Caco-2 (cell line): ENCODE measurements around the gene MAP7D1. TPM values are rescaled to one million over a fixed set of nuclear protein-coding genes. Genes with fewer than 3 reads are reported as not detected.

Experiments used
- BruUV-seq: library from RNA; stranded (reverse); fragments of 400-500 nt; replicated peaks from 2 replicates; lab custom pipeline; 2021; lab: Mats Ljungman, UMichigan
- CTCF ChIA-PET: fragments of 300-600 bp; sonication (Branson Sonifier 250); formaldehyde crosslinking; loops from one replicate; lab custom pipeline; 2022; ENCODE audit warnings: antibody characterized with exemption; lab: Charles Lee
- POLR2A ChIA-PET: fragments of 300-600 bp; sonication (Branson Sonifier 250); formaldehyde crosslinking; loops from one replicate; lab custom pipeline; 2022; ENCODE audit warnings: antibody characterized with exemption; lab: Charles Lee
- DNase-seq, 2 experiments: peaks; one replicate each; pipeline versions ENCODE4 v3.0.0 to v3.0.0-alpha.2; 2020 to 2022
- H3K27me3 ChIP-seq: replicated peaks from 2 replicates; pipeline ENCODE4 v1.6.0; 2011; ENCODE audit warnings: low read length; ENCODE audit not compliant: control insufficient read depth, insufficient read depth
- H3K36me3 ChIP-seq: 2 replicates; pipeline ENCODE4 v1.5.1; 2011; ENCODE audit warnings: low read length; ENCODE audit not compliant: control insufficient read depth, insufficient read depth
- H3K4me1 ChIP-seq: fragments of 250-450 bp; sonication (Bioruptor Pico); 2 replicates; pipeline ENCODE4 v1.5.1; 2020; ENCODE audit warnings: mild to moderate bottlenecking
- H3K4me3 ChIP-seq: 2 replicates; pipeline ENCODE4 v1.5.1; 2011; ENCODE audit warnings: low read depth, mild to moderate bottlenecking, control low read depth, low read length
- H3K9me3 ChIP-seq: fragments of 250-450 bp; sonication (Bioruptor Pico); 2 replicates; pipeline ENCODE4 v1.5.1; 2020; ENCODE audit warnings: mild to moderate bottlenecking, moderate library complexity
- H3K27ac Mint-ChIP-seq: one replicate; pipeline ENCODE4 v1.8.0; 2022; ENCODE audit warnings: mixed read lengths; ENCODE audit not compliant: unreplicated experiment
- H3K27me3 Mint-ChIP-seq: one replicate; pipeline ENCODE4 v1.8.0; 2022; ENCODE audit warnings: mixed read lengths; ENCODE audit not compliant: insufficient read depth, unreplicated experiment
- H3K36me3 Mint-ChIP-seq: one replicate; pipeline ENCODE4 v1.8.0; 2022; ENCODE audit warnings: mild to moderate bottlenecking, mixed read lengths; ENCODE audit not compliant: insufficient read depth, unreplicated experiment
- H3K4me1 Mint-ChIP-seq: one replicate; pipeline ENCODE4 v1.8.0; 2022; ENCODE audit warnings: low read depth, mixed read lengths; ENCODE audit not compliant: unreplicated experiment
- H3K4me3 Mint-ChIP-seq: one replicate; pipeline ENCODE4 v1.8.0; 2022; ENCODE audit warnings: mild to moderate bottlenecking, moderate library complexity, mixed read lengths; ENCODE audit not compliant: unreplicated experiment
- H3K9me3 Mint-ChIP-seq: one replicate; pipeline ENCODE4 v1.8.0; 2022; ENCODE audit warnings: mixed read lengths; ENCODE audit not compliant: unreplicated experiment
- intact Hi-C: fragments of 100-400 bp; cut with micrococcal nuclease; formaldehyde crosslinking; loops from one replicate; pipeline ENCODE4 v1.10.0; 2022; ENCODE audit not compliant: unreplicated experiment
- total RNA-seq: library from RNA; stranded (reverse); gene quantifications from 2 replicates; pipeline ENCODE4 v1.2.3, GENCODE V29; 2022
- TF ChIP-seq, protein P1 (sequence below), 2 experiments: fragments of 200-600 bp in 1 of 2; IDR thresholded peaks; 1 replicate in 1 of 2; 2 replicates in 1 of 2; pipeline versions ENCODE4 v1.5.1 to v1.8.0; 2011 to 2022; ENCODE audit warnings: antibody characterized with exemption in 1 of 2, control low read depth in 1 of 2, inconsistent platforms in 1 of 2, low read depth in 1 of 2, low read length in 1 of 2, mild to moderate bottlenecking in 1 of 2, moderate library complexity in 1 of 2; ENCODE audit not compliant: insufficient read depth in 1 of 2, severe bottlenecking in 1 of 2, unreplicated experiment in 1 of 2

MAP7D1 gene
- total RNA-seq, 1 experiment from 2014 or later = 37.7 TPM

DNA sequence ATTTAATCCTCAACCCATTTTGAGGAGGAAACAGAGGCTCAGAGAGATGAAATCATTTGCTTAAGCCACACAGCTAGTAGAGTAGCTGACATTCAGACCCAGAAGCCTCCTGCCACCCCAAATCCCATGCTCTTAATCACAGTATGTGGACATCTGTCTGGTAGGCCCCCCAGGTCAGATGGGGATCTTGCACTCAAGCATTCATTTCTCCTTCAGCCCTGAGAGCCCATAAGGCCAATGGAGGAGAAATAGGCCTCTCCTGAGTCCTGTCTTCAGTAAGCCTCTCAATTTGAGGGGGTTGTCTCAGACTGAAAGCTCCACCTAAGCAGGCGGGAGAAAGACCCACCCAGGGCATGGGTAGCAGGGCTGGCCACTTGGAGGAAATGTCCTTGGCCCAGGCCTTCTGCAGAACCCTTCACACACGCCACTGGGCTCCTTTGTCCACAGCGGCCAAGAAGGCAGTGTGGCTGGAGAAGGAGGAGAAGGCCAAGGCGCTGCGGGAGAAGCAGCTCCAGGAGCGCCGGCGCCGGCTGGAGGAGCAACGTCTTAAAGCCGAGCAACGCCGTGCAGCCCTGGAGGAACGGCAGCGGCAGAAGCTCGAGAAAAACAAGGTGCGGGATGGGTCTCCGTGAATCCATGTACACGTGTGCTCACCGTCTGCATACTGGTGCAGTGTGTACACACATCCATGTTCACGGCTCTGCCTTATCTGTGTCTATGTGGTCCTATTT, 16.2 kb downstream of the MAP7D1 start:
- Histone ChIP-seq H3K9me3 (no peaks in the 10 kb centered on the region), H3K4me3 (no peak overlapping the region), H3K4me1 (no peaks in the 10 kb centered on the region), H3K27me3 (no peaks in the 10 kb centered on the region), H3K36me3 (no peaks in the 10 kb centered on the region)
- TF ChIP-seq, protein P1, sequence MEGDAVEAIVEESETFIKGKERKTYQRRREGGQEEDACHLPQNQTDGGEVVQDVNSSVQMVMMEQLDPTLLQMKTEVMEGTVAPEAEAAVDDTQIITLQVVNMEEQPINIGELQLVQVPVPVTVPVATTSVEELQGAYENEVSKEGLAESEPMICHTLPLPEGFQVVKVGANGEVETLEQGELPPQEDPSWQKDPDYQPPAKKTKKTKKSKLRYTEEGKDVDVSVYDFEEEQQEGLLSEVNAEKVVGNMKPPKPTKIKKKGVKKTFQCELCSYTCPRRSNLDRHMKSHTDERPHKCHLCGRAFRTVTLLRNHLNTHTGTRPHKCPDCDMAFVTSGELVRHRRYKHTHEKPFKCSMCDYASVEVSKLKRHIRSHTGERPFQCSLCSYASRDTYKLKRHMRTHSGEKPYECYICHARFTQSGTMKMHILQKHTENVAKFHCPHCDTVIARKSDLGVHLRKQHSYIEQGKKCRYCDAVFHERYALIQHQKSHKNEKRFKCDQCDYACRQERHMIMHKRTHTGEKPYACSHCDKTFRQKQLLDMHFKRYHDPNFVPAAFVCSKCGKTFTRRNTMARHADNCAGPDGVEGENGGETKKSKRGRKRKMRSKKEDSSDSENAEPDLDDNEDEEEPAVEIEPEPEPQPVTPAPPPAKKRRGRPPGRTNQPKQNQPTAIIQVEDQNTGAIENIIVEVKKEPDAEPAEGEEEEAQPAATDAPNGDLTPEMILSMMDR (IDR thresholded peaks at IDR 0.05; ENCODE audit: insufficient read depth in 1 of 2, low read depth in 1 of 2, low read length in 1 of 2, severe bottlenecking in 1 of 2, unreplicated experiment in 1 of 2) = no peak
- ChIA-PET POLR2A (no interaction called here), CTCF (no interaction called here)
- H3K27me3 Mint-ChIP-seq = no peaks in the 10 kb centered on the region
- H3K4me1 Mint-ChIP-seq = peaks cover 5% of the 10 kb centered on the region
- BruUV-seq = no TSS peak
- H3K9me3 Mint-ChIP-seq = no peaks in the 10 kb centered on the region
- no peak for DNase-seq
- no peak overlapping the region for H3K4me3 Mint-ChIP-seq
- intact Hi-C loops = no loop called here
- peaks cover 17% of the 10 kb centered on the region for H3K36me3 Mint-ChIP-seq
- H3K27ac Mint-ChIP-seq = no peak overlapping the region

DNA sequence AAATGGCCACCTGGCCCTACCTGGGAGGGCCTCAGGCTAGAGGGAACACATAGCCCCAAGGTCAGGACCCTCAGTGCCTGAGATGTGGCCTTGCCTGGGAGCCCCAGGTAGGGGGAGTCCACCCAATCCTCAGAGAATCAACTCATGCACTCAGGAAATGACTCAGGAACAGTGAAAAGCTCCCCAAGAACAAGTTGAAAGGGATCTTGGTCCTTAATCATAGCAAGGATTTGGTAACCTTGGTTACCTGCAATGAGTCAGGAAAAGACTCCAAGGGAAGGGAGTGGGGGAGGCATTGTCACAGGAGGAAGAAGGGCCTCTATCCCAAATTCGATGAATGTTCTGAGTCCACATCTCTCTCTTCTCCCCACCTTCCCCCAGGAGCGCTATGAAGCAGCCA, 17.0 kb downstream of the MAP7D1 start:
- peaks cover 22% of the 10 kb centered on the region for H3K36me3 Mint-ChIP-seq
- ChIA-PET POLR2A (no interaction called here), CTCF (no interaction called here)
- no peak overlapping the region for H3K4me3 Mint-ChIP-seq
- H3K27me3 ChIP-seq = no peaks in the 10 kb centered on the region
- H3K9me3 Mint-ChIP-seq = no peaks in the 10 kb centered on the region
- no peak for DNase-seq
- H3K36me3 ChIP-seq = no peaks in the 10 kb centered on the region
- H3K4me1 ChIP-seq = no peaks in the 10 kb centered on the region
- TF ChIP-seq, protein P1 (IDR thresholded peaks at IDR 0.05; ENCODE audit: insufficient read depth in 1 of 2, low read depth in 1 of 2, low read length in 1 of 2, severe bottlenecking in 1 of 2, unreplicated experiment in 1 of 2) = no peak
- BruUV-seq = no TSS peak
- no peak overlapping the region for H3K4me3 ChIP-seq
- no peak overlapping the region for H3K27ac Mint-ChIP-seq
- H3K27me3 Mint-ChIP-seq = no peaks in the 10 kb centered on the region
- no peaks in the 10 kb centered on the region for H3K9me3 ChIP-seq
- peaks cover 5% of the 10 kb centered on the region for H3K4me1 Mint-ChIP-seq
- intact Hi-C loops = no loop called here

DNA sequence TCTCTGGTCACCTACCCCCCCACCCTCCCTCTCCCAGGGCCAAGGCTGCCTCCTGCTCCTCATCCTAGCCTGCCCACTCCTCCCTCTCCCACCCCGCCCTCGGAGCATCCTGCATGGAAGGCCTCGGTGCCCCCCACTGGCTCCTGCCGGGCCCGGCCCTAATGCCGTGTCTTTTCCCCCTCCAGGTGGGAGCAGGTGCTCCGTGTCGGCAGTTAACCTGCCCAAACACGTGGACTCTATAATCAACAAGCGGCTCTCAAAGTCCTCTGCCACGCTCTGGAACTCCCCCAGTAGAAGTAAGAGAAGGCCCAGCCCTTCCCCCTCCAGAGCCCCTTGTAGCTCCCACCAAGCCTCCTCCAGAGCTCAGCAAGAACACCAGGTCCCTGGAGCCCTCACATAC, 18.8 kb downstream of the MAP7D1 start:
- no peaks in the 10 kb centered on the region for H3K9me3 Mint-ChIP-seq
- Histone ChIP-seq H3K4me1 (no peaks in the 10 kb centered on the region), H3K4me3 (no peak overlapping the region), H3K36me3 (no peaks in the 10 kb centered on the region), H3K27me3 (no peaks in the 10 kb centered on the region), H3K9me3 (no peaks in the 10 kb centered on the region)
- no peak overlapping the region for H3K27ac Mint-ChIP-seq
- intact Hi-C loops = no loop called here
- POLR2A ChIA-PET = no interaction called here
- no peaks in the 10 kb centered on the region for H3K4me1 Mint-ChIP-seq
- H3K4me3 Mint-ChIP-seq = no peak overlapping the region
- H3K27me3 Mint-ChIP-seq = no peaks in the 10 kb centered on the region
- CTCF ChIA-PET = interaction anchor here (1.0 kb wide), 1 partner anchor 13 kb away, joined by 3 read pairs; no protein-coding TSS in a partner anchor
- no peak for DNase-seq
- TF ChIP-seq, protein P1 (IDR thresholded peaks at IDR 0.05; ENCODE audit: insufficient read depth in 1 of 2, low read depth in 1 of 2, low read length in 1 of 2, severe bottlenecking in 1 of 2, unreplicated experiment in 1 of 2) = no peak
- peaks cover 22% of the 10 kb centered on the region for H3K36me3 Mint-ChIP-seq
- no TSS peak for BruUV-seq
